ENCODE results near the gene BANP. TPM values are rescaled to one million over a fixed set of nuclear protein-coding genes. Genes with fewer than 3 reads are reported as not detected.
"Not testable (repeated sequence)": the region's sequence is repeated elsewhere in the genome, so short reads cannot be mapped to it uniquely, and the experiment has no call there.

The BANP gene
- total RNA-seq, 1 donor = 15.5 TPM

GRCh38 chr16:88030498-88030897 lies 79.3 kb downstream of the BANP start:
- no peak for DNase-seq (ENCODE audit: low read depth)
- no peak for TF ChIP-seq CTCF (IDR thresholded peaks at IDR 0.05; ENCODE audit: insufficient read depth, low read length)
- no peak overlapping the region for H3K4me3 ChIP-seq (ENCODE audit: low read depth, low read length)

- not testable (repeated sequence) for H3K4me3 ChIP-seq (ENCODE audit: low read depth, low read length); DNase-seq (ENCODE audit: low read depth)
Measured at GRCh38 chr16:88030961-88031360, 79.7 kb downstream of the BANP start.

- H3K4me3 ChIP-seq (ENCODE audit: low read depth, low read length); DNase-seq (ENCODE audit: low read depth): not testable (repeated sequence)
Measured at GRCh38 chr16:88033003-88033740, 81.9 kb downstream of the BANP start.

- no peak overlapping the region for H3K4me3 ChIP-seq (ENCODE audit: low read depth, low read length)
- TF ChIP-seq CTCF (IDR thresholded peaks at IDR 0.05; ENCODE audit: insufficient read depth, low read length) = no peak
- no peak for DNase-seq (ENCODE audit: low read depth)
Measured at GRCh38 chr16:88034770-88035169, 83.5 kb downstream of the BANP start.

GRCh38 chr16:88035292-88035691 lies 84.1 kb downstream of the BANP start:
- no peak for TF ChIP-seq CTCF (IDR thresholded peaks at IDR 0.05; ENCODE audit: insufficient read depth, low read length)
- no peak overlapping the region for H3K4me3 ChIP-seq (ENCODE audit: low read depth, low read length)
- DNase-seq (ENCODE audit: low read depth) = no peak

- not testable (repeated sequence) for DNase-seq (ENCODE audit: low read depth); H3K4me3 ChIP-seq (ENCODE audit: low read depth, low read length)
Measured at GRCh38 chr16:88035884-88036639, 84.8 kb downstream of the BANP start.

- not testable (repeated sequence) for DNase-seq (ENCODE audit: low read depth); H3K4me3 ChIP-seq (ENCODE audit: low read depth, low read length)
Measured at GRCh38 chr16:88036640-88036996, 85.4 kb downstream of the BANP start.

GRCh38 chr16:88037359-88037758 lies 86.1 kb downstream of the BANP start:
- not testable (repeated sequence) for DNase-seq (ENCODE audit: low read depth); H3K4me3 ChIP-seq (ENCODE audit: low read depth, low read length)

- H3K4me3 ChIP-seq (ENCODE audit: low read depth, low read length); DNase-seq (ENCODE audit: low read depth): not testable (repeated sequence)
Measured at GRCh38 chr16:88037876-88038525, 86.8 kb downstream of the BANP start.

GRCh38 chr16:88038526-88038908 lies 87.3 kb downstream of the BANP start:
- DNase-seq (ENCODE audit: low read depth); H3K4me3 ChIP-seq (ENCODE audit: low read depth, low read length): not testable (repeated sequence)

All from fibroblast of the aortic adventitia (primary cell).